HL-60 (cell line): ENCODE results near the gene USP6.
"Not testable (repeated sequence)": the region's sequence is repeated elsewhere in the genome, so short reads cannot be mapped to it uniquely, and the experiment has no call there.

Source experiments
- DNase-seq, 2 experiments: peaks; one replicate each; pipeline ENCODE4 v3.0.0-alpha.2; 2010 to 2020; ENCODE audit warnings: low read depth in 1 of 2, low spot score in 1 of 2
- H3K27ac ChIP-seq: fragments of 250-450 bp; sonication (Bioruptor Pico); replicated peaks from 2 replicates; pipeline ENCODE4 v1.5.1; 2020; ENCODE audit warnings: mild to moderate bottlenecking, moderate library complexity
- H3K27me3 ChIP-seq: fragments of 250-450 bp; sonication (Bioruptor Pico); 2 replicates; pipeline ENCODE4 v1.5.1; 2021; ENCODE audit warnings: mild to moderate bottlenecking, moderate library complexity; ENCODE audit not compliant: insufficient read depth, poor library complexity, severe bottlenecking
- H3K4me3 ChIP-seq: replicated peaks from 2 replicates; pipeline ENCODE4 v1.5.1; 2011; ENCODE audit warnings: mild to moderate bottlenecking, control low read depth, low read length; ENCODE audit not compliant: insufficient read depth
- CTCF ChIP-seq: IDR thresholded peaks from one replicate; pipeline ENCODE4 v1.5.1; 2011; ENCODE audit warnings: low read length, control low read depth, inconsistent platforms; ENCODE audit not compliant: insufficient read depth
- GABPA ChIP-seq: IDR thresholded peaks from 2 replicates; pipeline ENCODE4 v1.6.1; 2012; ENCODE audit warnings: low read depth
- POLR2AphosphoS5 ChIP-seq: IDR thresholded peaks from 2 replicates; pipeline ENCODE4 v1.6.1; 2012; ENCODE audit warnings: low read depth
- REST ChIP-seq: IDR thresholded peaks from 2 replicates; pipeline ENCODE4 v1.6.1; 2012; ENCODE audit warnings: low read depth; ENCODE audit not compliant: insufficient replicate concordance
- SPI1 ChIP-seq: IDR thresholded peaks from 2 replicates; pipeline ENCODE4 v1.6.1; 2012; ENCODE audit warnings: low read depth, mild to moderate bottlenecking, borderline replicate concordance

The USP6 gene

GRCh38 chr17:5139458-5139732, 23.6 kb downstream of the USP6 start:
- H3K27me3 ChIP-seq, result no peaks in the 10 kb centered on the region
- H3K4me3 ChIP-seq, result no peak overlapping the region
- no peak overlapping the region for H3K27ac ChIP-seq
- DNase-seq, result no peak
- no peak for TF ChIP-seq POLR2AphosphoS5
- TF ChIP-seq GABPA, result no peak
- TF ChIP-seq SPI1, result no peak
- no peak for TF ChIP-seq REST
- no peak for TF ChIP-seq CTCF

GRCh38 chr17:5142877-5143276, 27.0 kb downstream of the USP6 start:
- H3K4me3 ChIP-seq, H3K27ac ChIP-seq, H3K27me3 ChIP-seq, DNase-seq: not testable (repeated sequence)

GRCh38 chr17:5146122-5146521, 30.3 kb downstream of the USP6 start:
- DNase-seq, H3K27ac ChIP-seq, H3K4me3 ChIP-seq, H3K27me3 ChIP-seq: not testable (repeated sequence)

- H3K27me3 ChIP-seq, DNase-seq, H3K4me3 ChIP-seq, H3K27ac ChIP-seq: not testable (repeated sequence)
These were observed 44.9 kb downstream of the USP6 start for GRCh38 chr17:5160702-5161101.

GRCh38 chr17:5161793-5162192, 46.0 kb downstream of the USP6 start:
- not testable (repeated sequence) for DNase-seq, H3K27ac ChIP-seq, H3K4me3 ChIP-seq, H3K27me3 ChIP-seq

- no peak for DNase-seq
- no peak overlapping the region for H3K27ac ChIP-seq
- TF ChIP-seq GABPA (no peak), CTCF (no peak), SPI1 (no peak), POLR2AphosphoS5 (no peak), REST (no peak)
These were observed 48.6 kb downstream of the USP6 start for GRCh38 chr17:5164436-5164835.

GRCh38 chr17:5165791-5166564, 50.1 kb downstream of the USP6 start:
- peak in 1 of 2 experiments; percentile 1 for DNase-seq
- not testable (repeated sequence) for H3K27me3 ChIP-seq, H3K4me3 ChIP-seq, H3K27ac ChIP-seq

More at GRCh38 chr17:5164436-5164835, 48.6 kb downstream of the USP6 start:
- Histone ChIP-seq H3K27me3 (no peaks in the 10 kb centered on the region), H3K4me3 (no peak overlapping the region)

GRCh38 chr17:5175027-5175426, 59.2 kb downstream of the USP6 start:
- H3K27ac ChIP-seq, H3K27me3 ChIP-seq, H3K4me3 ChIP-seq, DNase-seq: not testable (repeated sequence)
